Esophagus muscularis mucosa (tissue), 3 donors: ENCODE results near the gene CEP112.

Experiments
- CTCF ChIP-seq, 3 experiments: fragments of 200-600 bp in 2 of 3; fragments of 450-650 bp in 1 of 3; sonication (generic) in 2 of 3; IDR thresholded peaks; one replicate each; pipeline ENCODE4 v1.5.1; 2017 to 2019; ENCODE audit warnings: antibody characterized with exemption in 3 of 3, mild to moderate bottlenecking in 2 of 3, moderate library complexity in 1 of 3
- POLR2A ChIP-seq: fragments of 450-650 bp; IDR thresholded peaks from one replicate; pipeline ENCODE4 v1.6.1; 2017; ENCODE audit warnings: antibody characterized with exemption, moderate library complexity, mild to moderate bottlenecking, low read depth
- POLR2AphosphoS5 ChIP-seq, 2 donors: sonication (generic); formaldehyde crosslinking; IDR thresholded peaks; one replicate each; pipeline ENCODE4 v1.6.1; 2017; ENCODE audit warnings: antibody characterized with exemption in 2 of 2

GRCh38 chr17:66203274-66204015 is 11.5 kb upstream of the CEP112 start:
- no peak for TF ChIP-seq CTCF (IDR thresholded peaks at IDR 0.05)
- no peak for TF ChIP-seq POLR2A
- no peak for TF ChIP-seq POLR2AphosphoS5 (IDR thresholded peaks at IDR 0.05)
